GM18508 (cell line): Measurements from ENCODE around the gene PPP1R16B.
"Not testable (repeated sequence)": the region's sequence is repeated elsewhere in the genome, so short reads cannot be mapped to it uniquely, and the experiment has no call there.

Experiments used
- ATAC-seq: cut with Tn5 transposase; IDR thresholded peaks from one replicate; pipeline ENCODE4 v1.9.1; 2021; ENCODE audit warnings: moderate number of reproducible peaks; ENCODE audit not compliant: insufficient read depth, unreplicated experiment

Gene PPP1R16B

DNA sequence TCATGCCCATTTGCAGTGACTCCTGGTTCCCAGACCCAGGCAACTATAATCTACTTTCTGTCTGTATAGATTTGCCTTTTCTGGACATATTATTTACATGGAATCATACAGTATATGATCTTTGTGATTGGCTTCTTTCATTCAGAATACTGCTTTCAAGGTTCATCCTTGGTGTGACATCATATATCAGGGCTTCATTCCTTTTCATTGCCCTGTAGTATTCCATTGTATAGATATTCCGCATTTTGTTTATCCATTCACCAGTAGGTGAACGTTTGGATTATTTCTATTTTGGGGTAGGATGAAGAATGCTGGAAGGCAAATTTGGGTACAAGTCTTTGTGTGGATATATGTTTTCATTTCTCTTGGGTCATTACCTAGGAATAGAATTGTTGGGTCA, 36.1 kb downstream of the PPP1R16B start:
- ATAC-seq: no peak

DNA sequence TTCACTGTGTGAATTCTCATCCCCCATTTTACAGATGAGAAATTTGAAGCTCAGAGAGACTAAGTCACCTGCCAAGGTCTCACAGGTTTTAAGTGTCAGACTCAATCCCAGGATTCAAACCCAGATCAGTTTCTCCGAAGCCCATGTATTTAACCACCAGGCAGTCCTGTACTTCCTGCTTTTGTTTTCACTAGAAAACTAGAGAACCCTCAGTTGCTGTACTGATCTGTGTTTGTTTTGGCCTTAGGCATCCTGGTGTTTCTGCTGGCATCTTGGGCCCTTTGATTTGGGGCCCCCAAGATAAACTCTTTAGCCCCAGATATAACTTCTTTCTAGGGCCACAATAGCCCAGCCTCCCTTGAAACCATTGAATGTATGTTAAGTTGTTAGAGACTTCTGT, 36.5 kb downstream of the PPP1R16B start:
- peak; percentile 4 for ATAC-seq

GRCh38 chr20:38842558-38842981, 37.1 kb downstream of the PPP1R16B start:
- ATAC-seq: peak; percentile 39

GRCh38 chr20:38843346-38843745, 37.8 kb downstream of the PPP1R16B start:
- ATAC-seq: no peak

- ATAC-seq: no peak
Observed at GRCh38 chr20:38844963-38845362, 39.5 kb downstream of the PPP1R16B start.

- no peak for ATAC-seq
Observed at GRCh38 chr20:38847840-38848239, 42.3 kb downstream of the PPP1R16B start.

- ATAC-seq: no peak
Observed at GRCh38 chr20:38853759-38854158, 48.3 kb downstream of the PPP1R16B start.

DNA sequence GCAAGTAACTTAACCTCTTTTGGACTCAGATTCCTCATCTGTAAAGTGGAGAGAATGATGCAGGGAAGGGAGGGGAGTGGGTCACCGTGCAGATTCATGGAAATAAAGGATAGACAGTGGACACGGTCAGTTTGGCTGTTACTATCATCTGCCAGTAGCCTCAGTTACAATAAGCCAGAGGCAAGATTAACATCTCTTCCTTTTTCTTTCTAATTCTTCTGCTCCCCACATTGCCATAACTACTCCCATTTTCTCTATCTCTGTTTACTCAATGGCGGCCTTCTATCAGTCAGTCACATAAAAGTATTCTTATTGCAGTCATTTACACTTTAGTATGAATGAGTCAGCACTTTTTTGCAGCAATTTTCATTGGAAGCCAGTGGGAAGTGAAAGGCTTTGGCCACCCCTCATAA, 49.2 kb downstream of the PPP1R16B start:
- no peak for ATAC-seq

DNA sequence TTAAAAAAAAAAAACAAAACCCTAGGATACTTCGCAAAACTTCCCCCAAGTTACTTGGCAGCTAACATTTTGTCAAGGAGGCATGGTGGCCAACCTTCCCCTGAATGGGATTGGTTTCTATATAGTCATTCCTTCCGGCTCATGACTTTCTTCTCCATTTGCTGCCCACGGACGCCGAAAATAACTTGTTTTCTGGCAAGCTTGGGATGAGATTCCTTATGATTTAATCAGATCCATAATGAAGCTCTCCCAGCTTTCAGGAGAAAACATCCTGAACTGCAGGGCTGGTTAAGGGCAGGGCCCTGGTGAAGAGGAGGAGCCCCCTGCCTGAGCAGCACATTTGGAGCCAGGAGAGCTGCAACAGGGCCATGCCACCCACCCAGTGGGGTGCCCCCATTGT, 49.9 kb downstream of the PPP1R16B start:
- ATAC-seq: no peak

- no peak for ATAC-seq
Observed at GRCh38 chr20:38856570-38856969, 51.1 kb downstream of the PPP1R16B start.

DNA sequence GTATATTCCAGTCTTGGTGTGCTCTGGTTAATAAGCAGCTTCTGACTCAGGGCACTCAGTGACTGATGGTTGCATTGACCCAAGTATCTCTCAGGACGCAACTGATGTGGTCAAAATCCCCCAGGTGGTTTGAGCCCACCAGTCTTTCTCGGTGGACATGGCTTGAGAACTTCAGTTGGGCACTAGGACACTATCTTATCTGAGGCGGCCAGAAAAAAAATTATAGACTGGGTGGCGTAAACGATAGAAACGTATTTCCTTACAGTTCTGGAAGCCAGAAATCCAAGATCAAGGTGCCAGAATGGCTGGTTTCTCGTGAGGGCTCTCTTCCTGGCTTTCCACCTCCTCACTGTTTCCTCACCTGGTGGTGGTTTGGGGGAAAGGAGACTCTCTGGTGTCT, 52.2 kb downstream of the PPP1R16B start:
- no peak for ATAC-seq

GRCh38 chr20:38859070-38859690, 53.7 kb downstream of the PPP1R16B start:
- ATAC-seq: no peak

DNA sequence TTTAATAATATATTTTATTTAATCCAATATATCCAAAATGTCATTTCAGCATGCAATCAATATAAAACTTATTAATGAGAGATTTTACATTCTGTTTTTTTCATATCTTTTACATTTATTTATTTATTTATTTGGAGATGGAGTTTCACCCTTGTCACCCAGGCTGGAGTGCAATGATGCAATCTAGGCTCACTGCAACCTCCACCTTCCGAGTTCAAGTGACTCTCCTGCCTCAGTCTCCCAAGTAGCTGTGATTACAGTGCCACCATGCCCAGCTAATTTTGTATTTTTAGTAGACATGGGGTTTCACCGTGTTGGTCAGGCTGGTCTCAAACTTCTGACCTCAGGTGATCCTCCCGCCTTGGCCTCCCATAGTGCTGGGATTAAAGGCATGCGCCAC, 54.4 kb downstream of the PPP1R16B start:
- not testable (repeated sequence) for ATAC-seq

DNA sequence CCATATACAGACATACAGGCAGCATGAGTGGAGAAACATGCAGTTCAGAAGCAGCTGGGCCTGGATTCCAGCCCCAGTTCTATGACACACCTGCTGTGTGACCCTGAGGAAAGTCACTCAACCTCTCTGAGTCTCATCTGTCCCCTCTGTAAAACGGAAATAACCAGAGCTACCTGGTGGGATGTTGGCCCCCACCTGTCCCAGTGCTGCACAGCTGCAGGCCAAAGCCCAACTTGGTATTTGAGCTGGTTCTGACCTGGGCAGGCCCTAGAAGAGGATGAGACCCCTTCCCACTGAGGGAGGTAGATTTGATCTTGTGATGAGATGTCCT, 55.5 kb downstream of the PPP1R16B start:
- no peak for ATAC-seq

DNA sequence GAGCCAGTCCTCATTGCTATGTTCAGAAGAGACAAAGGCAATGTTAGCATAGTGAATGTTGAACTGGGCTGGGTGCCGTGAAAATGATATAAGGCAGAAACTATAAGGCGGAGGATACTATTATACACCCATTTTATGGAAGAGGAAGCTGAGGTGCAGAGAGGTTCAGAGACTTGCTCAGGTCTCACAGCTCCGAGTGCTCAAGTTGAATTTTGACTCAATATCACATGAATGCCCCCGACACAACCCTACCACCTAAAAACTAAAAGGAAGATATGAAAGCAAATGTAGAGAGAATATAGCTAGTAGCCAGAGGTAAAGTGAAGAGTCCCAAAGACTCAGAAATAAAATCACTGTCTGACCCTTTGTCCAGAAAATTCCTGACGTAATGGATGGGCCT, 56.7 kb downstream of the PPP1R16B start:
- ATAC-seq: no peak

DNA sequence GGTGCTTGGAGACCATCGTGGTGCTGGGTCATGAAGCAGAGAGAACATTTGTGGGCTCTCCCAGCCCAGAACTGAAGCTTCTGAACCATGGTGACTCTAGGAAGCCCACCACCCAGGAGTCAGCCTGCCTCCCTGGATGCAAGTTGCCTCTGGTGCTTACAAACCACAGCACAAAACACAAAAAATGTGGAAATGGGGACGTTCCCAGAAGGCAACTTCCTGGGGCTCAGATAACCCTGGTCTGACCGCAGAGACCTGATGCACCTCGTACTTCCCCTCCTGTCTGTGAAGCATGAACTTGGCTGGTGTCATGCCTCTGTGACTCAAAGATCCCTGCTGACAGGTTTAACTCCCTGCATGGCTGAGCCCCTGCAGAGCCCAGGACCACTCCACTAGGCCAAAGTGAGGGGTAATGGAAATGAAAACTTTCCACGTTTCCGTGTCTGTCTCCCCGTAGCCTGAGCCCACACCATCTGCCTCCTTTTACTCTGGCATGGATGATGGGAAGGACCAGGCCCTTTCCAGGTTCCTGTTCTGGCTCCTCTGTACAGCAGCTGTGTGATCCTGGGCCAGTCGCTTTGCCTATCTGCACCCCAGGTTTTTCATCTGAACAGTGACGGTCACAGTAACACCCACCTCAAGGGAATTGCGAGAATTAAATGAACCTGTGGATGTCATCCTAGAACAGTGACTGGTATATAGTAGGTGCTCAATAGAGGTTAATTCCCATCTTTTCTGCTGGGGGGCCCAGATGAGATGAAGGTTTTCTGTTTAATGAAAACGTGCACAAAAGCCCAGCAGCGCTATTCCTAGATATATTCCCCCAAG, 57.7 kb downstream of the PPP1R16B start:
- ATAC-seq: no peak

DNA sequence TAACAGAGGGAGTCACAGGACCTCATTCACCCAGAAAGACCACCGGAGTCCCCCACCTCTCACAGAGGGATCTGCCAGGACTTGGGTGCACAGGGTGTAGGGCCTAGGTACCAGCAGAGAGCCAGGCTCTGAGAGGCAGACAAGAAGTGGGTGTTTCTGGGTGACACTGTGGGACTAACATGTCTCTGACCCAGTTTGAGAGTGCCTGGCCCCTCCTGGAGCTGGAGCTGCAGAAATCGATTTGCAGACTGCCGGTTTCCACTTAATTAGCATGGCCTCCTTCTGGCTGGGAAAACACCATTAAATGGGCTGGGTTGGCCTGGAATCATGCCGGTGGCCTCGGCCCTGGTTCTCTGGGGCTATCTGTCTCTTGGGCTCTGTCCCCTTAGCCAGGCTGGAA, 59.2 kb downstream of the PPP1R16B start:
- ATAC-seq: no peak

- no peak for ATAC-seq
Observed at GRCh38 chr20:38866265-38867061, 61.0 kb downstream of the PPP1R16B start.

- no peak for ATAC-seq
Observed at GRCh38 chr20:38867062-38867359, 61.5 kb downstream of the PPP1R16B start.

DNA sequence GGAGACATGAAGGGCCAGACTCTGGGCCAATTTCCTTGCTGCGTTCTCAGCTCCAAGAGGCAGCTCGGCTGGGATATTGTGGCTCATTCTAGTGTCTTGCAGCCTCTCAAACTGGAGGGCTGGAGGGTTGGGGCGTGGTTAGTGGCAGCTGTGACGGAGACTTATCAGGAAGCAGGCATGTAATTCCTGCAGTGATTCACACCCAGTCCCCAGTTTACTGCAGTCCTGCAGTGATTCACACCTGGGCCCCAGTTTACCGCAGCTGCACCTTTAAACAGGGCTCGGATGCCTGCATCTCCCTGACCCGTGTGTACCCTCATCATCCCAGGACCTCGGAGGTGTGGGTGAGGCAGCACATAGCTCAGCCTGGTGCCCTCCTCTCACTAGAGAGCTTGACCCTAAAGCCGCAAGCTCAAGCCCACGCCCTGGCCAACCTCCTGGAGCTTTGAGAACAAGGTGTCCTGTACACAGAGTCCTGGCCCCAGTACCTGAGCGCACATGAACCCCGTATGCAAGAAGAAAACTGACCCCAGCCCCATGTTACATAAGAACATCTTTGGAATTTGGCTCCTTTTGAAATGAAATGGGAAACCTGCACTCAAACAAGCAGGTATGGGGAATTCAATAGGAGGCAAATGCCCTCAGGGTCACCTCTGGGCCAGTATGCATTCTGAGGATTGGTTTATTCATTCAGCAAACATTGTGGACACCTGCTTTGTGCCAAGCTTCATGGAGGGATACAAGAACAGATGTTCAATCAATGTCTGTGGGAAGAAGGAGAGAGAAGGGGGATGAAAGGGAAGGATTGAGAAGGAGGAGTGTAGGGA, 65.4 kb downstream of the PPP1R16B start:
- no peak for ATAC-seq

DNA sequence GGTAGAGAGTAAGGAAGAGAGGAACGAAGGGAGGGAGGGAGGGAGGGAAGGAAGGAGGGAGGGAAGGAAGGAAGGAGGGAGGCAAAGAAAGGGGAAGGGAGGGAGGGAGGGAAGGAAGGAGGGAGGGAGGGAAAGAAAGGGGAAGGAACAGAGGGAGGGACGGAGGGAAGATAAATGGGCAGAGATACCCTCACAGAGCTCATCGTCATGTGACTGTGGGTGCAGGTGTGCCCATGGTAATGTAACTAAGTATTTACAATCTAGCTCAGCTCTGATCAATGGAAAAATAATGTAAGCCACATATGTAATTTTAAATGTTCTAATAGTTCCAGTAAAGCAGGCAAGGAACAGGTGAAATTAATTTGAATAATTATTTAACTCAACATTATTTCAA, 66.1 kb downstream of the PPP1R16B start:
- no peak for ATAC-seq
